ENCODE data around the gene HRH3.

DNA sequence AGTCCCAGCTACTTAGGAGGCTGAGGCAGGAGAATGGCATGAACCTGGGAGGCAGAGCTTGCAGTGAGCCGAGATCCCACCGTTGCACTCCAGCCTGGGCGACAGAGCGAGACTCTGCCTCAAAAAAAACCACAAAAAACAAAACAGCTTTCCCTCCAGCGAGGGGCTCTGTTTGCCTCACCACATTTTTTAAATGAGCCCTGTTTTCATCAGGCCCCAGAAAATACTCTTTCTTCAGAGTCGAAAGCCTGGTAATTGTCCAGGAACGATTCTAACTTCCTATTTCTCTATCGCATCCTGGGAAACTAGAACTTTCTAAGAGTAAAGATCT lies 25.0 kb downstream of the HRH3 start:
- TF ChIP-seq POLR2AphosphoS5 (IDR thresholded peaks at IDR 0.05) (no peak), CTCF (IDR thresholded peaks at IDR 0.05) (no peak), POLR2A (IDR thresholded peaks at IDR 0.05) (no peak)

Measured in transverse colon (tissue), 4 donors.